Measurements from ENCODE around the gene XRRA1. TPM values are rescaled to one million over a fixed set of nuclear protein-coding genes. Genes with fewer than 3 reads are reported as not detected.

XRRA1 gene
- total RNA-seq, 1 experiment from 2014 or later, result 10.0 TPM

DNA sequence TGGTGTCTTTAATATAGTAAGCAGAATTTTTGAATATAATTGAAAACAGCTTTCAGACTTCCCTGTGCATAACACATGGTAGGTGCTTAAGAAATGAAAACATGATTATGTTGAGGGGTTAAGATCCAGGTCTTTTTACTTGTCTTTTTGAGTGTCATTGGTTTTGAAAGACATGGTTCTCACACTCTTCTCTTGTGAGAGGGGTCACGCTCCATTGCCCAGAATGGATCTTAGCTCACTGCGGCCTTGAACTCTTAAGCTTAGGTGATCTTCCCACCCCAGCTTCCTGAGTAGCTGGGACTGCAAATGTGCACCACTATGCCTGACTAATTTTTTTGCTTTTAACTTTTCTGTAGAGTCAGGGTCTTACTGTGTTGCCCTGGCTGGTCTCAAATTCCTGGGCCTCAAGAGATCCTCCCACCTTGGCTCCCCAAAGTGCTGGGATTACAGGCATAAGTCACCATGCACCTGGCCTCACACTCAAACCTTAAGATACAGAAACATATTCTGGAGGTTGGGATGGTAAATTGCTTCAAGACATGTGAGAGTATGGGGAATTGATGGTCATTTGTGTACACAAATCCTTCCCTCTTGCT lies 1.6 kb upstream of the XRRA1 start:
- no peak for DNase-seq (ENCODE audit: low read depth)

DNA sequence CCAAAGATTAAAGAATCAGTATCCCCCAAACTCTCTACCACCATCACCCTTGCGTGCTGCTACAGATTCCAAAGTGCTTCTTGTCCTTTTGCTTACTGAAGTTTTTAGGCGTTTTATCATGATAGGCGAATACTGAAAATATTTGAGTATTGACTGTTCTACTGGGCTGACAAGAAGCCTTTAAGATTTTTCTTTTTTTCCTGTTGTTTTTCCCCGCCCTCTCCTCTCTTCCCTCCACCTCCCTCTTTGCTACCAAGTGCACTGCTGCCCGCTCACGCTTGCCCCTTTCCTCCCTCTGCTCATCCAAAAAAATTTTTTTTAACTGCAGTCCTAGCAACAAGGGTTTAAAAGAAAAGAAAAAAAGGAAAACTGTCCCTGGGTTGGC lies 854 bp upstream of the XRRA1 start:
- peak; percentile 17 for DNase-seq (ENCODE audit: low read depth)

DNA sequence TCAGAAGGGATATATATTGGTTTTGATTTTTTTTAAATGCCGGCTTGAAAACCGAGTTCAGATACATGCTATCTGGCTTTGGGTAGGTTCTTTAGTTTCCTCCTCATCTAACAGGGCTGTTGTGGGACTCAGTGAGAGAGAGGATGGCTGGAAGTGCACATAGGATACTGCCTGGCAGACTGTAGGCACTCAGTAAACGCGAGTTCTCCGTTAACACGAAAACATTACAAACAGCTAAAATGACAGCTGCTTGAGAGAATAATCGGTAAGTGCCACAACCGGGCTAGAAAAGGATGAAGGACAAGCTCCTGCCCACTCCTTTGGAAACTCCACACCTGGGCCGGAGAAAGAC lies 369 bp downstream of the XRRA1 start:
- DNase-seq (ENCODE audit: low read depth), result peak; percentile 36

DNA sequence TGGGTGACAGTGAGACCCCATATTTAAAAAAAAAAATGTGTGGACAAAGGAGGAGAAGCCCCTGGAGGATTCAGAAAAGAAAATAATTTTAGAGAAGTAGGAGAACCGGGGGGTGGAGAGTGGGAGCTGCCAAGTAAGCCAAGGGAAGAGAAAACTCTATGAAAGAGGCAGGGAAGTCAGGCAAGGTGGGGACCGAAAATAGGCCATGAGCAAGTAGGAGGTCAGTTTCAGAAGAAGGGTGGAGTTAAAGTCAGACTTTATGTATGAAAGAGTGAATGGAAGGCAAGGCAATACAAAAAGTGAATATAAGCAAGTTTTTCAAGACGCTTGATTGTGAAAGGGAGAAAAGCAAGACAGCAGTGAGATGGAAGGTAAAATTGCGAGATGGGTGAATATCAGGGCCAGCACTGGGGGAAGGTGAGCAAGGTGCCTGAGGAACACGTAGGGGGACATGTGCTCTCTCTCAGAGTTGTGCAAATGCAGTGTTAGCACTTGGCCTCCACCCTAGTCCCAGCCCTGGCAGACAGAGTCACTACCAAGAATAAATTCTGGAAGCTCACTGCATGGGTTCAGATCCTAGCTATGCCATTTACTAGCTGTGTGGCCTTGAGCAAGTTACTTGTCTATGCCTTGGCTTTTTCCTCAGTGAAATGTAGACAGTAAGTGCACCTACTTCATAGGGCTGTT lies 6.7 kb downstream of the XRRA1 start:
- no peak for DNase-seq (ENCODE audit: low read depth)

DNA sequence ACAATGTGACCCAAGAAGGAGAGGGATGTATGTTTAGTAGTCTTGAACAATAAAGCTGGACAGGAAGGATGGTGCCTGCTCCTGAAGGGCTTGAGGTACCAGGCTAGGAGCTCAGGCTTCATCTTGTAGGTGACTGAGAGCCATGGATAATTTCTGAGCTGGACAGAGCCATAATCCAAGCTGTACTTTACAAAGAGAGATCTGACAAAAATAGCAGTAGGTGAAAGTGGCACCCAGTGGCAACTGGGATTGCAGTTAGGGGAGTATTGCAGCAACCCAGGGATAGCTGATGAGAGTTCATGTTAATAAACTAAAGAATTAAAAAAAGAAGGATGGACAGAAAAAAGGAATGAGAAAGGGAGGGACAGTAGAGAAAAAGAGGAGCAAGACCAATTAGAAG lies 7.4 kb downstream of the XRRA1 start:
- DNase-seq (ENCODE audit: low read depth), result no peak

DNA sequence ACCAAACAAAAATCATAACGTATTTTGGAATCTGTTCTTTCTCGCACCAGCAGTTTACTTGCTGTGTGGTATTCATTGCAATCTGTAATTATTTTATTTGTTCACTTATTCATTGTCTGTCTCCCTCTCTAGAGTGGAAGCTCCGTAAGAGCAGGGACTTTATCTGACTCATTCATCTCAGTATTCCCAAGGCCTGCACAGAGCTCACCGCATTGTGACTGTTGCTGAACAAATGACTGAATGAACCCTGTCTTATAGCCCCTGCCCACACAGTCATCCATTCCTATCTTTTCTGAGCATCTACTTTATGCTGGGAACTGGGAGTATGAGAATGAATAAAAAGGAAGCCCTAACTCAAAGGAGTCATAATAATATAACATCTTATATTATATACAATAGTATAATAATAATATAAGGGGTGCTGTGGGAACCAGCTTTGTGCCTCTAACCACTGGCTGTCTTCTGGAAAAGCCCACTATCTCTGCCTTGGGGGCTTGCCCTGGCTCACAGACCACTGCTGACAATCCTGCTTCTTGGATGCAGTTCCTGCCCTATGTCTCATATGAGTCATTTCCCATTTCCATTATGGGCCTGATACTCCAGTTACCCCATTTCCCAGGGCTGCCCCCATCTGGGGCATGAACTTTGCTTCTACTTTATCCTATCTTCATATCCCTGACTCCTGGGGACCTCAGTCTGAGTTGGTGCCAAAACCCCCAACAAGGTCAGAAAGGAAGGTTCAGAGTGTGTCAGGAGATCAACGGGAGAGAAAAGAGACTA lies 11.0 kb downstream of the XRRA1 start:
- peak; percentile 50 for DNase-seq (ENCODE audit: low read depth)

DNA sequence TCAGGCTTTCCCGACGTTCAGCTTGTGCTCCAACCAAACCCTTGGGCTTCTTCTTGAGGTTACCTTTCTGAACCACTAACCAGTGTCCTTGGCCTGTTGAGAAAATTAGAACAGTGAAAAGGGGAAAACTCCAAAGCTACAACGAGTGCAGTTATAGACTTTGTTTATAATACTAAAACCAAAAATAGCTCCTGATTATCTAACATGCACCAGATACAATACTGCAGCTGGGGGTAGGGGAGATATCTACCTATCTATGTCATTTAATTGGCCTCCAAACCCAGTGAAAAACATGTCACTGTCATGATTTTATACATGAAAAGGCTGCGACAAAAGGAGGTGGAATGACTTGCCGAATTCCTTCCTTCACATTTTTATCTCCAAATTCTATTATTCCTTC lies 11.9 kb downstream of the XRRA1 start:
- no peak for DNase-seq (ENCODE audit: low read depth)

DNA sequence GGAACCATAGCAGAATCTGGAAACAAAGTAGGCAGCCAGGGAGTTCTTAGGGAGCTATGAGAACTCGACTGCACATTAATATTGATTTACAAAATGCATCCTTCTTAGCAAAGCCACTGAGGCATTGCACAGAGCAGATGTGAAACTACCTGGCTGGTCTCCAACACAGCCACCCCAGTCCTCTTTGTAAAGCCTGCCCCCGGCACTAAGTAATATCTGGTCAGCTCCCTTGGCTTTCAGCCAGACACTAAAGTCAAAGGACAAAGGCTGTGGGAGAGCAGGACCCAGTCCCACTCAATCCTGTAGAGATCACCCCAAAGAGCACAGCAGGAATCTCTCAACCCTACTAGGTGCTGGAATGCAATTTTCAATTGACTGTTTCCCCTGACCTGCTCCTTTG lies 12.8 kb downstream of the XRRA1 start:
- no peak for DNase-seq (ENCODE audit: low read depth)

DNA sequence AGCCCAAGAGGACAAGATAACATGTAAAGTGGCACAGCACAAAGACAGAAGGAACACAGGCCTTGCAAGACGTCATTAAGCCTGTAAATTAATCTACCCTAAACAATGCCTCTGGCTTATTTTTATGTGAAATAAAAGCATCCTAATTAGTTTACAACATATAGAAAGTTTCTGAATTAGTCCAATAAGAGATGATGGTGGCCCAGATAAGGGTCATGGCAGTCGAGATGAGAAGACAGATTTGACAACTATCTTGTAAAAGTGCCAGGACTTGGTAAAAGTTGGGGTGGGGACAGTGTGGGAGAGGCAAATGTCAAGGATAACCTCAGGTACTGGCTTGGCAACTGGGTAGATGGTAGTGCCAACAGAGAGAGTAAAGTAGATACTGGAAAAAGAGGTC lies 13.6 kb downstream of the XRRA1 start:
- DNase-seq (ENCODE audit: low read depth), result no peak

DNA sequence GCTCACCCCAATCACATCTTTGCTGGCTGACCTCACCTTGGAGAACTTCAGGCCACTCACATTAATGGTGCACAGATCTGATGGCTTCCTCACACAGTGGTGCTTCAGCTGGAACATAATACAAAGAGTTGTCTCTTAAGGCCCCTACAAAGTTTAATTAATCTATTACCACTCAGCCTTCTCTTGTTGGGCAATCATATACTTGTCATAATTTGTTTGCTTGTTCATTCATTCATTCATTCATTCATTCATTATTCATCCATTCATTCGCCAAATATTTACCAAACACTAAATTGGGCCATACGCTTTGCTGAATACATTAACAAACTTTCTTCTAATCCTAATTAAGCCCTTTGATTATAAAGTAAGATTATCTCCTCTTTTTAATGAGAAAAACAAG lies 15.1 kb downstream of the XRRA1 start:
- no peak for DNase-seq (ENCODE audit: low read depth)

DNA sequence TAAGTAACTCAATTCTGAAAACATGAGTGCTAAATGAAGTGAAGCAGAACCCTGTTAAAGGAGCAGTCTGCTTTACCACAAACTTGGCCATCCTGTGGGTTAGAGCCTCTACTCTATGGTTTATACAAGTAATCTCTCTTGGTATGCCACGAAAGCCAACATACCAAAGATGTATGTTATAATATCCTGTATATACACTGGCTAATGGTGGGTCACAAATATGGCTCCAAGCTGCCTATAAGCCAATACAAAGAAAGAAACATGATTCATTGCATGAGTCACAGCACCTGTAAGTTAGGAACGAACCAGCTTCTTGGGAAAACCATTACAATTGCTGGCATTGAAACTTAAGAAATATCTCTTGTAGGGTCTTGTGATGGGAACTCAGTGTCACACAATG lies 16.1 kb downstream of the XRRA1 start:
- peak; percentile 69 for DNase-seq (ENCODE audit: low read depth)

DNA sequence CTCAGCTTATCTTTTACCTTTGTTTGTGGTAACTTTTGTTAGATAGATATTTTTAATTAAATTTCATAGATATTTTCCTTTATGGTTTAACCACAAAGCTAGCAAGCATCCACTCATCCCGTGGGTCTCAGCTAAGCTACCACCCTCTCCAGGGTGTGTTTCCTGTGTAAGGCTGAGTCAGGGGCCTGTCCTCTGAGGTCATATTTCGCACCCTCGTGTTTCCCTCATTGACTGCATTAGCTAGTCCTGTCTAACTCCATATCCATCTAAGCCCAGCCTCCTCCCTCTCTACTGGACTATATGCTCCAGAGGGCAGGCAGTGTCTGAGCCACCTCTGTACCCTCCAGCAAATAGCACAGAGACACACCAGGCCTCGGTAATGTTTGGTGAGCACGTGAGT lies 16.7 kb downstream of the XRRA1 start:
- DNase-seq (ENCODE audit: low read depth), result peak; percentile 54

DNA sequence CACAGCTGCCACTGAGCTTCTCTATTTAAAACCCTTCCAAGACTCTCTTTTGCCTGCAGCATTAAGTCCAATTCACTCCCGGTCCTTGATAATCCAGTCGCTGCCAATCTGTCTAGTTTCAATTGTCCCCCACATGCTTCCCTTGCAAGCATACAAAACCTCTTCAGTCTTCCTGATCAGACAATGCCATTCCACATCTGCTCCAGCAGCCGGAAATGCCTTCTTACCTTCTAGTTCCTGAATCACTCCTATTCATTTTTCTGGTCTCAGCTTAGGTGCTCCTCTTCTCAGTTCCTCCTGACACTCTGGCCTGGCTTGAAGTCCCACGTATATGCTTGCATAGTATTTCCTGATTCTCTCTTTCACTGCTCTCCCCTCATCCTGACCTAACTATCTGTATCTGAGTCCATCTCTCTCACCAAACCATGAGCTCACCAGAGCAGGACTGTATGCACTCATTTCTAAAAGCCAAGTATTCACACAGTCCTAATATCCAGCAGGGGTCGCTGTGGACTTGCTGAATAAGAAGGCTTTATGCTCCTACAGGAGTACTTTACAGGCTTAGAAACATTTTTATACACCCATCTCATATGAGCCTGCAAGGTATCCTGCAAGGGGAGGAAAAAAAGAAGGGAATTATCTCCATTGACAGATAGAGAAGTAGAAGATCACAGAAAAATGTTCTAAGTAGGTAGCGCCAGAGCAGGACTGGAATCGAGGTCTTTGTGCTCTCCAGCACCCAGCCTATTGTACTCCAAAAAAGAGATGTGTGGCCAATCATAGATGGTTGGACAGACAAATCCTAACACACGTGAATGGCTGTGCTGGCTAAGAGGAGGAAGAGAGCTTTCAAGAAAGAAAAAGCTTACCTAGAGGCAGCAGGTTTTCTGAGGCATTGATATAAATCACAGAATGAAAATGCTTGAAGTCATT lies 19.2 kb downstream of the XRRA1 start:
- peak; percentile 91 for DNase-seq (ENCODE audit: low read depth)

DNA sequence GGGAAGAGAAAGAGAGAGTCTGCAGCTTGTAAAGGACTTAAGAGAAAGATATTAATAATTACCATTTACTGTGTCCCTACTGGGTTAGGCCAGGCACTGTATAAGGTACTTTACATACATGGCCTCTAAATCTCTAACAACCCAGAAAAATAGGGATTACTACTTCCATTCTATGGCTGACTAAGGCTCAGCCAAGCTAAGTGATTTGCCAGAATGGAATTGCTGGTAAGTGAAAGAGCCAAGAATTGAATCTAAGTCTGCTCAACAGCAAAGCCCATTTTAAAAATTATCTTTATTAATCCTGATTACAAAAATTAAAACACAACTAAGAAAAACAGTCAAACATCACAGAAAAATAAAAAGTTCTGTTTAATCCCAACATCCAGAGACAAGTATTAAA lies 21.4 kb downstream of the XRRA1 start:
- no peak for DNase-seq (ENCODE audit: low read depth)

DNA sequence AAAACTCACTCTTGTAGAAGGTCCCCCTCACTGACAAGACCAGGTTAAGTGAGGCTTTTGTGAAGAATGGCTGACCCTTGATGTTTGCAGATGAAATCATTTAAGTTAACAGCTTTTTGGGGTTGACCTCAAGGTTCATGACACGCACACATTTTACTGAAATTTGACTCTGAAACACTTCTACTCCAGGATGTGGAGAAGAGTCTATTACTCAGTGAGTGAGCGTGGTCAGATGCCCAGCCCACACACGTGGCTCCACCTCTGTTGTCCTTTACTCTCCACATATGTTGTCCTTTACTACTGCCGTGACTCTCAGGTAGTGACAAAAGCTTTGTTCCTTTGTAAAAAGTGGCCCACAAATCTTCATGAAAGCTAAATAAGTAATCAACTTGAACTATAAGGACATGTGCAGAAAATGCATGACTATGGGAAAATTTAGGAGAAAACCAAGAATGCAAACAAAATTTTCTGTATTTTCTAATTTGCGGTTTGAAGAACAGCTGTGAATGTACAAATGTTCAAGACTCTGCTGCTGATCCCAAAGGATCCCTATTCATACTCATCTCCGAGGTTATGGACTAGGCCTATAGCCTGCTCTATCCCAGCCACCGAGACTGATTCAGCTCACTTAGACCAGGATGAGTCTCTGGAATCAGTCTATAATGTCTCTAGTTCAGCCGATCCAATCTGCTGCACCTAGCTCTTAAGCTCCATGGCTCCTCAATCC lies 22.4 kb downstream of the XRRA1 start:
- DNase-seq (ENCODE audit: low read depth), result peak; percentile 80

DNA sequence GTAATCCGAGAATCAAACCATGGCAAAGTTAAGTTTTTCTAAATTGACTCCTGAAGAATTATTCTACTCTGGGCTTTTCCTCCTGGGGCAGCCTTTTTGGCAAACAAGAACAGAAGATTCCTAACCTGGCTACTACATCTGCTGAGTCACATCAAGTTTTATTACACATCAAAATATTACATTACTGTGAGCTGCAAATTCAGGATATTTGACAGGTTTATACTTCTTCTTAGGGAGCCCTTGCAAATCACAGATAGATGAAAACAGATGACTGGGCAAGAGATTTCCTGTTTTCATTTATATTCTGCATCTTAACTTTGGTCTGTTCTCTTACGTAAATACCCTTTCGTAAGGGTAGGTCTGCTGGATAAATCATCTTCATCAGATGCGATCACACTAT lies 23.6 kb downstream of the XRRA1 start:
- peak; percentile 63 for DNase-seq (ENCODE audit: low read depth)

DNA sequence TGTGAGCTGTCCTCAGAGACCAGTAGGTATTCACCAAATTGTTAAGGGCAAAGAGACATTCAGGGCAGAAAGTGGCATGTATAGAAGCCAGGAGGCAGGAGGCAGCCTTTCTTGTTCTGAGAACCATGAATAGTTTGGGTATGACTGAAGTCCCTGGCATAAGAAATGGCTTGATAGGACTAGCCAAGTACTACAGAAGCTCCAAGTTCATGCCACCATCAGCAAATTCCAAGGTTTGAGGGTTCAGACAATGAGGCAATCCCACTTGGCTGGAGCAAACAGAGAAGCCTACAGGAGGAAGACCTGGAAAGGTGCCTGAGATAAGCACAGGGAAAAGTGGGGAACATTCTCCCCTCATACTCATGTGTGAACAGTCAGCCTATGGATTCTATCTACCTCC lies 25.8 kb downstream of the XRRA1 start:
- no peak for DNase-seq (ENCODE audit: low read depth)

DNA sequence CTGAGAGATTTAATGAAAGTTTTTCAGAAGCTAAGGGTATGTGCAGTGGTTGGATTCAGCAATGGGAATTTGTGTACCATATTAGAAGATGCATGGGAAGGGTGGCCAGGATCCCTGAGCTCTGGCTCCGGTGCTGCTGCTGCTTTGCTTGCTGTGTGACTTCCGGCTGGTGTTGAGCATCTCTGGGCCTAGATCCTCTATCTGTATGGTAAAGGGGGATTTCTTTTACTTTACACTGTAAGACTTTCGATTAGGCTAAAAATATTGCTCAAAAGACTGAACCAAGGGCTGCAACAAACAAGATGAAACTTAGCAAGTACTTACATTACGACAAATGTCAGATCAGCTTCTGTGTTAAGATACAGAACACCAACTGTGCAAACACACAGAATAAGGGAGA lies 39.1 kb downstream of the XRRA1 start:
- DNase-seq (ENCODE audit: low read depth), result no peak

DNA sequence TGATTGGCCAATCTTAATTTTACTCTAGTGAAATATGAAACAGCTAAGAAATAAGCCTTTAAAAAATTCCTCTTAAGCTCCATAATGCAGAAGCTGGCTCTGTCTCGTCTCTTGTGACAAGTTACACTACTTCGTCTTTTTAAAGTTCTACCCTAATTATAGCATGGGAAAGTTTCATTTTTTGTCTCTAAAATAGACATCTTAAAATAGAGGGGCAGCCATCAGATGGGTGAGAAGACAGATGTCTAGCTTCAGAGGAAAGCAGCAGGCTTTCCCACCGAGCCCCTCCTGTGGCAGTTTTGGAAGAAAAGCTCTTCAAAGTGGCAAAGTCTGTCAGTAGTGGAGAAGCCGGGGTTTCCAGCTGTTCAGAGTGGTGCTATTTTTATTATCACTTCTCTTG lies 39.5 kb downstream of the XRRA1 start:
- no peak for DNase-seq (ENCODE audit: low read depth)

DNA sequence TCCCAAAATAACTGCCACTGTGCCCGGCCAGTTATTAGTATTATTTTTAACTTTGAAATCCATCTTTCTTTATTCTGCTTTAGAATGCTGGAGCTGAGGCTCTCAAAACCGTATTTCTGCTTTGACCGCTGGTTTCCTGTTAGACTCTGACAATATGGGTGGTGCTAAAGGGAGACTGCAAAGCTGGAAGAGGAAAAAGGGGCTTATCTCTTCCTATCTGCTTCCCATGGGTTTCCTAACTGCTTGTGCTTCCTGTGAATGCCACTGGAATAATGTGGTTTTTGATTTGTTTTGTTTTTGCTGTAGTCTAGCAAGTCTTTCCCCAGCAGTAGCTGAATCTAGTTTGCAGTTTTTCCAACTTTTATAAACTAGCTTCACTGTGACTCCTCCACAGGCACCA lies 43.6 kb downstream of the XRRA1 start:
- DNase-seq (ENCODE audit: low read depth), result no peak

DNA sequence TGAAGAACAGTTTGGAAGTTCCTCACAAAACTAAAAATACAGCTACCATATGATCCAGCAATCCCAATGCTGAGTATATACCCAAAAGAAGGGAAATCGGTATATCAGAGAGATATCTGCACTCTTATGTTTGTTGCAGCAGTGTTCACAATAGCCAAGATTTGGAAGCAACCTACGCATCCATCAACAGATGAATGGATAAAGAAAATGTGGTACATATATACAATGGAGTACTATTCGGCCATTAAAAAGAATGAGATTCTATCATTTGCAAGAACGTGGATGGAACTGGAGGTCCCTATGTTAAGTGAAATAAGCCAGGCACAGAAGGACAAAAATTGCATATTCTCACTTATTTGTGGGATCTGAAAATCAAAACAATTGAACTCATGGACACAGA lies 46.5 kb downstream of the XRRA1 start:
- DNase-seq (ENCODE audit: low read depth), result no peak

DNA sequence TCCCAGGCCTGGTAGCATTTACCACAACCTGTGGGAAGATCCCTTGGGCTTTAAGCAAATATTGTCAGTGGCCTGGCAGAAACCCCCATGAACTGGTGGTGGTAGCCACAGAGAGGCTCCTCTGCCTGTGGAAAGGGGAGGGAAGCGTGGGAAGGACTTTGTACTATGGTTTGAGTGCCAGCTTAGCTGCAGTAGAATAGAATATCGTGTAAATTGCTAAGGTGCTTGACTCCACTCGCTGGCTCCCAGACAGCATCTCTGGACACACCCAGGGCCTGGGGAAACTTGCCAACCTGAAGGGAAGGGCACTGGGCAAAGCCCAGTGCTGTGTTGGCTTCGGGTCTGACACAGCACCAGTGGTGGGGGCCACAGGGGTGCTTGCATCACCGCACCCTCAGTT lies 52.6 kb downstream of the XRRA1 start:
- no peak for DNase-seq (ENCODE audit: low read depth)
